H9 (cell line): ENCODE results near the gene RHOJ. TPM values are rescaled to one million over a fixed set of nuclear protein-coding genes. Genes with fewer than 3 reads are reported as not detected.

ENCODE experiments used
- DNase-seq: peaks from one replicate; pipeline ENCODE4 v3.0.0-alpha.2; 2017
- H2AFZ ChIP-seq: one replicate; pipeline ENCODE4 v1.6.1; 2013; ENCODE audit warnings: mild to moderate bottlenecking, low read length, control low read depth, moderate library complexity
- H2AK5ac ChIP-seq: 2 replicates; pipeline ENCODE4 v1.6.1; 2013; ENCODE audit warnings: low read length, control low read depth, mixed read lengths; ENCODE audit not compliant: insufficient read length
- H2BK120ac ChIP-seq: one replicate; pipeline ENCODE4 v1.6.1; 2013; ENCODE audit warnings: low read depth, mild to moderate bottlenecking, low read length, control low read depth, inconsistent platforms; ENCODE audit not compliant: poor library complexity, severe bottlenecking
- H2BK12ac ChIP-seq: 2 replicates; pipeline ENCODE4 v1.6.1; 2013; ENCODE audit warnings: low read length, control low read depth, mixed read lengths, low read depth; ENCODE audit not compliant: insufficient read length
- H2BK15ac ChIP-seq: 2 replicates; pipeline ENCODE4 v1.6.1; 2013; ENCODE audit warnings: low read depth, low read length, control low read depth
- H2BK20ac ChIP-seq: one replicate; pipeline ENCODE4 v1.6.1; 2013; ENCODE audit warnings: low read depth, mild to moderate bottlenecking, low read length, control low read depth, inconsistent platforms; ENCODE audit not compliant: poor library complexity, severe bottlenecking
- H2BK5ac ChIP-seq: 2 replicates; pipeline ENCODE4 v1.6.1; 2013; ENCODE audit warnings: low read length, control low read depth, mixed read lengths; ENCODE audit not compliant: insufficient read length
- H3K14ac ChIP-seq: 2 replicates; pipeline ENCODE4 v1.6.1; 2013; ENCODE audit warnings: low read length, control low read depth; ENCODE audit not compliant: insufficient read depth
- H3K18ac ChIP-seq: 2 replicates; pipeline ENCODE4 v1.6.1; 2013; ENCODE audit warnings: low read depth, mild to moderate bottlenecking, mixed read lengths, low read length, control low read depth; ENCODE audit not compliant: insufficient read length
- H3K23ac ChIP-seq: 2 replicates; pipeline ENCODE4 v1.6.1; 2013; ENCODE audit warnings: low read length, control low read depth, mixed read lengths, low read depth; ENCODE audit not compliant: insufficient read length
- H3K23me2 ChIP-seq: 2 replicates; pipeline ENCODE4 v1.6.1; 2013; ENCODE audit warnings: low read depth, mild to moderate bottlenecking, mixed read lengths, low read length, control low read depth; ENCODE audit not compliant: insufficient read length, poor library complexity, severe bottlenecking
- H3K27ac ChIP-seq: 2 replicates; pipeline ENCODE4 v1.5.1; 2013; ENCODE audit warnings: low read length, control low read depth, mixed read lengths, low read depth; ENCODE audit not compliant: insufficient read length
- H3K27me3 ChIP-seq: 2 replicates; pipeline ENCODE4 v1.6.1; 2013; ENCODE audit warnings: low read length, control low read depth, inconsistent platforms; ENCODE audit not compliant: insufficient read depth
- H3K4ac ChIP-seq: 2 replicates; pipeline ENCODE4 v1.6.1; 2013; ENCODE audit warnings: low read depth, mild to moderate bottlenecking, control low read depth, inconsistent platforms, low read length, moderate library complexity
- H3K4me1 ChIP-seq: 2 replicates; pipeline ENCODE4 v1.6.1; 2013; ENCODE audit warnings: low read length, control low read depth, inconsistent platforms; ENCODE audit not compliant: insufficient read depth
- H3K4me2 ChIP-seq: 2 replicates; pipeline ENCODE4 v1.6.1; 2013; ENCODE audit warnings: low read length, control low read depth, mixed read lengths; ENCODE audit not compliant: insufficient read length, insufficient read depth
- H3K56ac ChIP-seq: 2 replicates; pipeline ENCODE4 v1.6.1; 2013; ENCODE audit warnings: low read depth, mild to moderate bottlenecking, mixed read lengths, low read length, control low read depth; ENCODE audit not compliant: insufficient read length
- H3K79me1 ChIP-seq: 2 replicates; pipeline ENCODE4 v1.6.1; 2013; ENCODE audit warnings: low read depth, mild to moderate bottlenecking, moderate library complexity, low read length, control low read depth, inconsistent platforms; ENCODE audit not compliant: insufficient read depth, poor library complexity, severe bottlenecking
- H3K79me2 ChIP-seq: 2 replicates; pipeline ENCODE4 v1.6.1; 2013; ENCODE audit warnings: low read length, control low read depth, inconsistent platforms; ENCODE audit not compliant: insufficient read depth
- H3K9ac ChIP-seq: 2 replicates; pipeline ENCODE4 v1.6.1; 2013; ENCODE audit warnings: low read length, control low read depth, mixed read lengths; ENCODE audit not compliant: insufficient read length; ENCODE audit errors: extremely low read depth
- H3K9me3 ChIP-seq: one replicate; pipeline ENCODE4 v1.6.1; 2013; ENCODE audit warnings: low read depth, low read length, inconsistent platforms; ENCODE audit not compliant: control insufficient read depth
- H3T11ph ChIP-seq: one replicate; pipeline ENCODE4 v1.6.1; 2013; ENCODE audit warnings: mild to moderate bottlenecking, low read length, control low read depth, inconsistent platforms
- H4K20me1 ChIP-seq: one replicate; pipeline ENCODE4 v1.6.1; 2013; ENCODE audit not compliant: control insufficient read depth, insufficient read length, insufficient read depth
- H4K5ac ChIP-seq: 2 replicates; pipeline ENCODE4 v1.6.1; 2013; ENCODE audit warnings: low read depth, mild to moderate bottlenecking, mixed read lengths, low read length, control low read depth; ENCODE audit not compliant: insufficient read length
- H4K8ac ChIP-seq: replicated peaks from 2 replicates; pipeline ENCODE4 v1.6.1; 2013; ENCODE audit warnings: low read length, control low read depth, mixed read lengths, low read depth; ENCODE audit not compliant: insufficient read length
- H4K91ac ChIP-seq: 2 replicates; pipeline ENCODE4 v1.6.1; 2013; ENCODE audit warnings: low read depth, mild to moderate bottlenecking, moderate library complexity, mixed read lengths, low read length, control low read depth; ENCODE audit not compliant: insufficient read length
- H3K27ac Mint-ChIP-seq, 3 experiments: 2 replicates in 2 of 3; 3 replicates in 1 of 3; pipeline ENCODE4 v1.8.0; 2020 to 2021; ENCODE audit warnings: mixed read lengths in 3 of 3, mild to moderate bottlenecking in 1 of 3, moderate library complexity in 1 of 3
- H3K27me3 Mint-ChIP-seq: 2 replicates; pipeline ENCODE4 v1.8.0; 2021; ENCODE audit warnings: low read depth, mild to moderate bottlenecking, moderate library complexity, mixed read lengths
- H3K36me3 Mint-ChIP-seq, 3 experiments: 2 replicates in 2 of 3; 3 replicates in 1 of 3; pipeline ENCODE4 v1.8.0; 2020 to 2021; ENCODE audit warnings: low read depth in 3 of 3, mixed read lengths in 3 of 3; ENCODE audit not compliant: insufficient read depth in 1 of 3
- H3K4me1 Mint-ChIP-seq, 2 experiments: 2 replicates each; pipeline ENCODE4 v1.8.0; 2020; ENCODE audit warnings: mixed read lengths in 2 of 2
- H3K4me3 Mint-ChIP-seq, 2 experiments: 2 replicates in 1 of 2; 3 replicates in 1 of 2; pipeline ENCODE4 v1.8.0; 2020 to 2021; ENCODE audit warnings: mild to moderate bottlenecking in 2 of 2, mixed read lengths in 2 of 2, moderate library complexity in 1 of 2
- H3K9me3 Mint-ChIP-seq, 2 experiments: 2 replicates in 1 of 2; 3 replicates in 1 of 2; pipeline ENCODE4 v1.8.0; 2020; ENCODE audit warnings: mild to moderate bottlenecking in 2 of 2, mixed read lengths in 2 of 2, moderate library complexity in 1 of 2
- CTCF ChIP-seq: fragments of 200-600 bp; sonication (generic); conservative IDR thresholded peaks from 3 replicates; pipeline ENCODE4 v1.8.0; 2021; ENCODE audit warnings: antibody characterized with exemption, mild to moderate bottlenecking
- WGBS: extraction: QIAGEN DNeasy Blood & Tissue Kit; methylation state at CpG from one replicate; pipeline ENCODE4 v1.1.7; 2013; ENCODE audit warnings: missing lambda C conversion rate, low lambda C conversion rate, mixed read lengths; ENCODE audit not compliant: insufficient read length; ENCODE audit errors: extremely low coverage; 5-methylcytosine and 5-hydroxymethylcytosine counted together
- total RNA-seq: library from RNA; stranded (reverse); gene quantifications from 2 replicates; pipeline ENCODE4 v1.2.1, GENCODE V29; 2021

The RHOJ gene
- total RNA-seq, 1 experiment from 2014 or later: not detected

GRCh38 chr14:63326840-63327239 is 122.6 kb downstream of the RHOJ start:
- Histone ChIP-seq H2BK120ac (no peak overlapping the region), H3K79me1 (no peaks in the 10 kb centered on the region), H3T11ph (no peak overlapping the region), H3K56ac (no peak overlapping the region), H2AFZ (no peak overlapping the region), H4K8ac (no peak overlapping the region), H3K9me3 (no peaks in the 10 kb centered on the region), H3K27me3 (no peaks in the 10 kb centered on the region), H3K23me2 (no peaks in the 10 kb centered on the region), H3K14ac (no peak overlapping the region), H3K9ac (no peak overlapping the region), H4K91ac (no peak overlapping the region), H3K4me1 (peaks cover 5% of the 10 kb centered on the region; the same call in 1 of the 2 replicates), H2AK5ac (no peak overlapping the region), H4K5ac (no peak overlapping the region), H3K18ac (no peak overlapping the region), H3K4me2 (no peak overlapping the region), H3K27ac (no peak overlapping the region), H2BK5ac (no peak overlapping the region), H3K4ac (no peak overlapping the region), H3K23ac (no peak overlapping the region), H2BK15ac (no peak overlapping the region), H4K20me1 (no peaks in the 10 kb centered on the region), H2BK20ac (no peak overlapping the region), H2BK12ac (no peak overlapping the region), H3K79me2 (no peaks in the 10 kb centered on the region)
- DNase-seq: no peak
- Mint-ChIP-seq H3K27me3 (no peaks in the 10 kb centered on the region), H3K36me3 (peaks cover 0 to 5% (median 0%) of the 10 kb centered on the region in 3 experiments; a peak in 1 of 7 replicates), H3K9me3 (peaks cover 0 to 2% of the 10 kb centered on the region in 2 experiments; a peak in 3 of 5 replicates), H3K4me3 (no peak overlapping the region), H3K27ac (no peak overlapping the region), H3K4me1 (peaks cover 11 to 13% of the 10 kb centered on the region in 2 experiments)
- no peak for TF ChIP-seq CTCF
- WGBS: 100% methylated on average over 1 of the region's 5 CpGs
